NCI-H187 (cell line): Measurements from ENCODE around the gene FAM47C.
"Not testable (repeated sequence)": the region's sequence is repeated elsewhere in the genome, so short reads cannot be mapped to it uniquely, and the experiment has no call there.

ENCODE experiments used
- DNase-seq, 2 experiments: peaks; one replicate each; lab custom pipeline; 2025; lab: John Stamatoyannopoulos, UW

The FAM47C gene

GRCh38 chrX:37008182-37008581, at the start of gene FAM47C:
FAM47C (plus strand) TSS chrX:37008366; CDS start chrX:37008411, 45 bp downstream.
- DNase-seq, result not testable (repeated sequence)

GRCh38 chrX:36961590-36961989, 46.6 kb upstream of the FAM47C start:
- no peak for DNase-seq

GRCh38 chrX:36963069-36963808, 44.9 kb upstream of the FAM47C start:
- no peak for DNase-seq

- no peak for DNase-seq
Measured at GRCh38 chrX:36963852-36964251, 44.3 kb upstream of the FAM47C start.

- DNase-seq, result no peak
Measured at GRCh38 chrX:36973575-36973974, 34.6 kb upstream of the FAM47C start.

- DNase-seq, result no peak
Measured at GRCh38 chrX:36974911-36975310, 33.3 kb upstream of the FAM47C start.

- no peak for DNase-seq
Measured at GRCh38 chrX:36978886-36979285, 29.3 kb upstream of the FAM47C start.

- no peak for DNase-seq
Measured at GRCh38 chrX:36983831-36984230, 24.3 kb upstream of the FAM47C start.

- DNase-seq, result not testable (repeated sequence)
Measured at GRCh38 chrX:36985416-36986209, 22.6 kb upstream of the FAM47C start.

- no peak for DNase-seq
Measured at GRCh38 chrX:36986231-36986630, 21.9 kb upstream of the FAM47C start.

GRCh38 chrX:36987212-36987611, 21.0 kb upstream of the FAM47C start:
- DNase-seq, result not testable (repeated sequence)

- no peak for DNase-seq
Measured at GRCh38 chrX:37000140-37000539, 8.0 kb upstream of the FAM47C start.

GRCh38 chrX:37010496-37010895, 2.3 kb downstream of the FAM47C start:
- DNase-seq, result no peak

- DNase-seq, result not testable (repeated sequence)
Measured at GRCh38 chrX:37034260-37034659, 26.1 kb downstream of the FAM47C start.

GRCh38 chrX:37036674-37037220, 28.6 kb downstream of the FAM47C start:
- not testable (repeated sequence) for DNase-seq

GRCh38 chrX:37038814-37039213, 30.6 kb downstream of the FAM47C start:
- DNase-seq, result not testable (repeated sequence)

- DNase-seq, result not testable (repeated sequence)
Measured at GRCh38 chrX:37042956-37043885, 35.1 kb downstream of the FAM47C start.

GRCh38 chrX:37047776-37048175, 39.6 kb downstream of the FAM47C start:
- no peak for DNase-seq

GRCh38 chrX:37057572-37057971, 49.4 kb downstream of the FAM47C start:
- not testable (repeated sequence) for DNase-seq

GRCh38 chrX:37060999-37061398, 52.8 kb downstream of the FAM47C start:
- DNase-seq, result no peak
